Activated T-cell treated with anti-CD3 and anti-CD28 coated beads, Interleukin-2, amount 50 U/mL, for 72 hours (primary cell): ENCODE data around the gene ARHGAP25. TPM values are rescaled to one million over a fixed set of nuclear protein-coding genes. Genes with fewer than 3 reads are reported as not detected.

Experiments
- ATAC-seq, 2 donors: fragments of 150-1000 bp; cut with Tn5 transposase; replicated peaks in 1 of 2; 2 replicates each; pipeline ENCODE4 v1.10.0; 2021; ENCODE audit warnings: moderate library complexity in 2 of 2, mild to moderate bottlenecking in 1 of 2
- DNase-seq, 2 donors: peaks; one replicate each; pipeline ENCODE4 v3.0.0; 2021 to 2022; ENCODE audit warnings: mixed read lengths in 1 of 2
- H3K27ac Mint-ChIP-seq: one replicate; pipeline ENCODE4 v1.8.0; 2022; ENCODE audit warnings: mild to moderate bottlenecking, moderate library complexity, mixed read lengths
- H3K27me3 Mint-ChIP-seq: one replicate; pipeline ENCODE4 v1.8.0; 2022; ENCODE audit warnings: low read depth, mixed read lengths
- H3K36me3 Mint-ChIP-seq, 2 donors: one replicate each; pipeline ENCODE4 v1.8.0; 2022; ENCODE audit warnings: mixed read lengths in 2 of 2, mild to moderate bottlenecking in 1 of 2; ENCODE audit not compliant: insufficient read depth in 2 of 2
- H3K4me1 Mint-ChIP-seq: one replicate; pipeline ENCODE4 v1.8.0; 2022; ENCODE audit warnings: low read depth, mixed read lengths
- H3K4me3 Mint-ChIP-seq, 2 donors: one replicate each; pipeline ENCODE4 v1.8.0; 2022; ENCODE audit warnings: mild to moderate bottlenecking in 2 of 2, mixed read lengths in 2 of 2, moderate library complexity in 2 of 2
- H3K9me3 Mint-ChIP-seq, 2 donors: one replicate each; pipeline ENCODE4 v1.8.0; 2022; ENCODE audit warnings: mixed read lengths in 2 of 2
- total RNA-seq, 2 donors: library from RNA; stranded (reverse); gene quantifications; one replicate each; pipeline ENCODE4 v1.2.3, GENCODE V29; 2022

The ARHGAP25 gene
- total RNA-seq, 2 donors from 2014 or later = 38.3 to 49.5 TPM

GRCh38 chr2:68846091-68846490 is 111.5 kb downstream of the ARHGAP25 start:
- H3K36me3 Mint-ChIP-seq = no peaks in the 10 kb centered on the region
- H3K27me3 Mint-ChIP-seq = peaks cover 27% of the 10 kb centered on the region
- no peak for ATAC-seq
- no peak for DNase-seq
- H3K9me3 Mint-ChIP-seq = peaks cover 0 to 4% of the 10 kb centered on the region in 2 donors
- H3K4me3 Mint-ChIP-seq = no peak overlapping the region
- no peak overlapping the region for H3K27ac Mint-ChIP-seq
- no peaks in the 10 kb centered on the region for H3K4me1 Mint-ChIP-seq

GRCh38 chr2:68847751-68848150 is 113.1 kb downstream of the ARHGAP25 start:
- Mint-ChIP-seq H3K9me3 (peaks cover 0 to 4% of the 10 kb centered on the region in 2 donors), H3K36me3 (no peaks in the 10 kb centered on the region), H3K4me3 (no peak overlapping the region), H3K27ac (no peak overlapping the region), H3K4me1 (no peaks in the 10 kb centered on the region), H3K27me3 (peaks cover 27% of the 10 kb centered on the region)
- DNase-seq (no peak), ATAC-seq (no peak)

- Mint-ChIP-seq H3K4me3 (no peak overlapping the region), H3K9me3 (no peaks in the 10 kb centered on the region), H3K36me3 (no peaks in the 10 kb centered on the region), H3K27ac (no peak overlapping the region), H3K27me3 (peaks cover 28% of the 10 kb centered on the region), H3K4me1 (no peaks in the 10 kb centered on the region)
- DNase-seq (no peak), ATAC-seq (no peak)
Observed at GRCh38 chr2:68849579-68850030, 115.0 kb downstream of the ARHGAP25 start.

DNA sequence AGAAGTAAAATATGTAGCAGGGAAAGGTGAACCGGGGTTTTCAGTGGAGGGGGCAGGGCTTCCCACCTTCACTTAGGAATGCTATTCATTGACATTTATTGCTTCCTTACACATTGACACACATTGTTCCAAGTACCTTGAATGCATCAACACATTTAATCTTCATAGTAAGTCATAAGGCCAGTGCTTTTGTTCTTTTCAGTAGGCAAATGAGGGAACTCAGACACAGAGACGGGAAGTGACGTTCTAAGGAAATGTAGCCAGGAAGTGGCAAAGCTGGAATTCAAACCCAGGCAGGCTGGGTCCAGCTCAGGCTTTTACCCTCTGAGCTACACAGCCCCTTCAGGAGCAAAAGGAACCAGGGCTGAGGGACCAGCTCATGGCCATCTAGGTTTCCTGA is 115.9 kb downstream of the ARHGAP25 start:
- ATAC-seq = no peak
- H3K27ac Mint-ChIP-seq = no peak overlapping the region
- peaks cover 32% of the 10 kb centered on the region for H3K27me3 Mint-ChIP-seq
- no peaks in the 10 kb centered on the region for H3K9me3 Mint-ChIP-seq
- no peak overlapping the region for H3K4me3 Mint-ChIP-seq
- no peak for DNase-seq
- no peaks in the 10 kb centered on the region for H3K4me1 Mint-ChIP-seq
- H3K36me3 Mint-ChIP-seq = no peaks in the 10 kb centered on the region

DNA sequence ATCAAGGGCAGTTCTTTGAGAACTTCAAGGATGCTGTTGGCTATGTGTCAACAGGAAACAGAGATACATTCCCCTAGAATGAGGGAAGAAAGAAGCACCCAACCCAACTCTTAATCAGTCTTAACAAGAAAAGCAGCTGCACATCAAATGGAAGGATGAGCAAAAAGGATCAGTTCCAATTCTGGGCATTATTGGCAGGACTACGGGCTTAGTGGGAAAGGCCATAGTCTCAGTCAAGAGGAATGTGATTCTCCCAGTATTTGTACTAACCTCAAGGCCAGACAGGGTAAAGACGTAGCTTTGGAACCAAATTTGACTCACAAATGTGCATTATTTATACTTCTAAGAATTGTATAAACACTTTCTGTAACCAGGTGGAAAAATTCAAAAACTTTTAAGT is 118.4 kb downstream of the ARHGAP25 start:
- peaks cover 29% of the 10 kb centered on the region for H3K27me3 Mint-ChIP-seq
- no peaks in the 10 kb centered on the region for H3K9me3 Mint-ChIP-seq

DNA sequence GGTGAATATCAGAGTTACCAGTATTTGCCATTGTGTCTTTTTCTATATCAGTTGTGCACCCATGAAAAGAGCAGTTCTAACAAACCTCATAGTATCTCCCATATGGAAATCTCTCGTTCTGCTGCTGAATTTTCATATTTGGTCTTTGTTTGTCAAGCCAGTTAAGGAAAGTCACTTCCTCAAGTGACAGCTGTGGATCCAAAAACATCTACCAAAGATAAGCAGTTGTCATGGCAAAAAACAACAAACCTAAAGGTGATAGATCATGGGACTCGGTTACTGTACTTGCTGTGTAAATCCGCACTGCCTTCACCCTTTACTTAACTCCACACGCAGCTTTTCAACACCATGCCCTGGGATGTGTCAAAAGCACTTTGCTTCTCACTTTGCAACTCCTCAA is 119.3 kb downstream of the ARHGAP25 start:
- H3K4me3 Mint-ChIP-seq = no peak overlapping the region
- H3K9me3 Mint-ChIP-seq = no peaks in the 10 kb centered on the region
- H3K36me3 Mint-ChIP-seq = no peaks in the 10 kb centered on the region
- ATAC-seq = no peak
- H3K27ac Mint-ChIP-seq = no peak overlapping the region
- H3K4me1 Mint-ChIP-seq = peaks cover 13% of the 10 kb centered on the region
- DNase-seq = no peak
- H3K27me3 Mint-ChIP-seq = peaks cover 24% of the 10 kb centered on the region

More for the DNA sequence above, 118.4 kb downstream of the ARHGAP25 start:
- H3K36me3 Mint-ChIP-seq = no peaks in the 10 kb centered on the region
- H3K4me3 Mint-ChIP-seq = no peak overlapping the region
- peaks cover 8% of the 10 kb centered on the region for H3K4me1 Mint-ChIP-seq
- ATAC-seq (no peak), DNase-seq (no peak)
- no peak overlapping the region for H3K27ac Mint-ChIP-seq

DNA sequence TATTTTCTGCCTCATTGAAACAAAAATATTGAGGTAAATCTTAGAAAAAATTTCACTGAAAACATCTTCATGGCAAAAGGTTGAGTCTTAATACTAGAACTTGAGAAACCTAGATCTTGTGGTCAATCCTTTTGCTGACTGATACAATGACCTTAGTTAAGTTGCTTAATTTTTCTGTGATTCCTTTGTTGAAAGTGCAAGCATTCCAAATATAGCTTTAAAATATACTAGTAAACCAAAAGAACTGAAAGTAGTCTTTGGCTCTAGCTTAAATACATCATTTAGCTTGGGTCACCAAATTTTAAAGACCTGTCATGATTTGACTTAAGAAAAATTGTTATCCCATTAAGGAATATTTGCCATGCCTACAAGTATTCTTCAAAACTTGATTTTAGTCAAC is 119.9 kb downstream of the ARHGAP25 start:
- H3K4me1 Mint-ChIP-seq = peaks cover 13% of the 10 kb centered on the region
- no peak for ATAC-seq
- H3K27ac Mint-ChIP-seq = no peak overlapping the region
- H3K9me3 Mint-ChIP-seq = no peaks in the 10 kb centered on the region
- no peaks in the 10 kb centered on the region for H3K36me3 Mint-ChIP-seq
- H3K27me3 Mint-ChIP-seq = peaks cover 21% of the 10 kb centered on the region
- H3K4me3 Mint-ChIP-seq = no peak overlapping the region
- no peak for DNase-seq

- Mint-ChIP-seq H3K9me3 (no peaks in the 10 kb centered on the region), H3K4me1 (peaks cover 13% of the 10 kb centered on the region), H3K27me3 (peaks cover 15% of the 10 kb centered on the region), H3K4me3 (no peak overlapping the region), H3K27ac (no peak overlapping the region), H3K36me3 (no peaks in the 10 kb centered on the region)
- ATAC-seq (no peak), DNase-seq (no peak)
Observed at GRCh38 chr2:68855550-68855949, 120.9 kb downstream of the ARHGAP25 start.

- H3K36me3 Mint-ChIP-seq = no peaks in the 10 kb centered on the region
- peaks cover 13% of the 10 kb centered on the region for H3K4me1 Mint-ChIP-seq
- H3K27me3 Mint-ChIP-seq = peaks cover 10% of the 10 kb centered on the region
- ATAC-seq = peak; percentile 18 to 35
- no peak overlapping the region for H3K4me3 Mint-ChIP-seq
- no peak overlapping the region for H3K27ac Mint-ChIP-seq
- no peaks in the 10 kb centered on the region for H3K9me3 Mint-ChIP-seq
- no peak for DNase-seq
Observed at GRCh38 chr2:68857202-68857845, 122.7 kb downstream of the ARHGAP25 start.

- Mint-ChIP-seq H3K27ac (no peak overlapping the region), H3K27me3 (peaks cover 10% of the 10 kb centered on the region), H3K36me3 (no peaks in the 10 kb centered on the region), H3K4me1 (peaks cover 13% of the 10 kb centered on the region), H3K9me3 (no peaks in the 10 kb centered on the region), H3K4me3 (no peak overlapping the region)
- ATAC-seq (peak; percentile 53 to 84), DNase-seq (no peak)
Observed at GRCh38 chr2:68857855-68858456, 123.3 kb downstream of the ARHGAP25 start.

DNA sequence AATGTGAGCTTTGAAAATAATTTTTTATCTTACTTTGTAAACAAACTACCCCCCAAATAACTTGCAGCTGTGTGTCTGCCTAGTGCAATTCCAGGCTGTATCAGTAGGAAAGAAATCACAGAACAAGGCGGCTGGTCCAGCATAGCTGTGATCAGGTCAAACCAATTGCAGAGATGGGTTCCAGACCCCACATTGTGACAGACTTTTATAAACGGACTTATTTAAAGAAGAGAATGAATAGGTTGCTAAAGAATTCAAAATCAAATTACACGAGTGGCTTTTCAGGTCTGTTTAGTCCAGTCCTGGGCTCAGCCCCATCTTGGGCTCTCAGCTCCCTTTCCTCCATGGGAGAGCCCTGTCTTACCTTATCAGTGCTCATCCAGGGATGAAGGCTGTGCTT is 125.5 kb downstream of the ARHGAP25 start:
- no peak for ATAC-seq
- H3K36me3 Mint-ChIP-seq = no peaks in the 10 kb centered on the region
- no peak for DNase-seq
- H3K27ac Mint-ChIP-seq = no peak overlapping the region
- H3K9me3 Mint-ChIP-seq = no peaks in the 10 kb centered on the region
- no peak overlapping the region for H3K4me3 Mint-ChIP-seq
- peaks cover 13% of the 10 kb centered on the region for H3K4me1 Mint-ChIP-seq
- H3K27me3 Mint-ChIP-seq = peaks cover 5% of the 10 kb centered on the region

GRCh38 chr2:68861330-68861729 is 126.7 kb downstream of the ARHGAP25 start:
- Mint-ChIP-seq H3K27ac (no peak overlapping the region), H3K36me3 (no peaks in the 10 kb centered on the region), H3K9me3 (no peaks in the 10 kb centered on the region), H3K4me3 (no peak overlapping the region), H3K27me3 (peaks cover 5% of the 10 kb centered on the region), H3K4me1 (peaks cover 13% of the 10 kb centered on the region)
- ATAC-seq (no peak), DNase-seq (no peak)

- Mint-ChIP-seq H3K4me3 (no peak overlapping the region), H3K27me3 (no peaks in the 10 kb centered on the region), H3K36me3 (no peaks in the 10 kb centered on the region), H3K9me3 (no peaks in the 10 kb centered on the region), H3K27ac (no peak overlapping the region), H3K4me1 (peaks cover 6% of the 10 kb centered on the region)
- ATAC-seq (no peak), DNase-seq (no peak)
Observed at GRCh38 chr2:68862889-68863288, 128.3 kb downstream of the ARHGAP25 start.

GRCh38 chr2:68863996-68864395 is 129.4 kb downstream of the ARHGAP25 start:
- H3K36me3 Mint-ChIP-seq = no peaks in the 10 kb centered on the region
- no peak overlapping the region for H3K4me3 Mint-ChIP-seq
- ATAC-seq = no peak

More at GRCh38 chr2:68863996-68864395, 129.4 kb downstream of the ARHGAP25 start:
- H3K27me3 Mint-ChIP-seq = no peaks in the 10 kb centered on the region
- H3K4me1 Mint-ChIP-seq = no peaks in the 10 kb centered on the region
- no peaks in the 10 kb centered on the region for H3K9me3 Mint-ChIP-seq
- H3K27ac Mint-ChIP-seq = no peak overlapping the region
- DNase-seq = no peak
